ENCODE data around the gene ZNF445. TPM values are rescaled to one million over a fixed set of nuclear protein-coding genes. Genes with fewer than 3 reads are reported as not detected.
"Not testable (repeated sequence)": the region's sequence is repeated elsewhere in the genome, so short reads cannot be mapped to it uniquely, and the experiment has no call there.

The ZNF445 gene
- total RNA-seq, 1 donor from 2014 or later = 54.1 TPM

DNA sequence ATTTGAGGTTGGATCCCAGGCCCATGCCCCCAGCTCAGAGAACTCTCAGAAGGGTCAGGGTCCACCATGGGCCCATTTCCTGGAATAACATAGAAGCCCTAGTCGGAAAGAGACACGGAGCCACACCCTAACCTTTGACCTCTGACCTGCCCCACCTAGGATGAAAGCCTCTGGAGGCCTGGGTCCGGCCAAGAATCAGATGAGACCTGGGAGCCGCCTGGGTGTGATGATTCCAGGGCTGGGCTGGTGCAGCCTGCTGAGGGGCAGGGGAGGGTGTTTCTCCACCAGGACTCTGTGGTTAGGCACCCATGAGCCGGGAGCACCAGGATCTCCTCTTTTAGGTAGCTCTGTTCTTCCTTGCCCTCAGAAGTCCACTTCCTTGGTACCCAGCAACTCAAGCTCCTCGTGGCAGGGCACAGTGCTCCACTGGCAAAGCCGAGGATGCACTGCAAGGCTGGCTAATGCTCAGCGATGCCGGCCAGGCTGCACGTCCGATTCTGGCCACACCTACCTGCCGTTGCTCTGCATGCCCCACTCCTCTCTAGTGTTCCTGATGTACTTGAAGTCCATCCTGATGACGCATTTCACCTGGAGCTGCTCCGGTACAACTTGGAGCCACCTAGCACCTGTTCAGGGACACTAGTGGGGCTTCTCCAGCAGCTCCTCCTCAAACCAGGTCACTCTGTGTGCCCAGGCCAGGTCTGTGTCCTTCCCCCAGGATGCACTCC is 57.4 kb downstream of the ZNF445 start:
- no peaks in the 10 kb centered on the region for H3K27me3 Mint-ChIP-seq (ENCODE audit: low read depth)
- TF ChIP-seq, protein P1, sequence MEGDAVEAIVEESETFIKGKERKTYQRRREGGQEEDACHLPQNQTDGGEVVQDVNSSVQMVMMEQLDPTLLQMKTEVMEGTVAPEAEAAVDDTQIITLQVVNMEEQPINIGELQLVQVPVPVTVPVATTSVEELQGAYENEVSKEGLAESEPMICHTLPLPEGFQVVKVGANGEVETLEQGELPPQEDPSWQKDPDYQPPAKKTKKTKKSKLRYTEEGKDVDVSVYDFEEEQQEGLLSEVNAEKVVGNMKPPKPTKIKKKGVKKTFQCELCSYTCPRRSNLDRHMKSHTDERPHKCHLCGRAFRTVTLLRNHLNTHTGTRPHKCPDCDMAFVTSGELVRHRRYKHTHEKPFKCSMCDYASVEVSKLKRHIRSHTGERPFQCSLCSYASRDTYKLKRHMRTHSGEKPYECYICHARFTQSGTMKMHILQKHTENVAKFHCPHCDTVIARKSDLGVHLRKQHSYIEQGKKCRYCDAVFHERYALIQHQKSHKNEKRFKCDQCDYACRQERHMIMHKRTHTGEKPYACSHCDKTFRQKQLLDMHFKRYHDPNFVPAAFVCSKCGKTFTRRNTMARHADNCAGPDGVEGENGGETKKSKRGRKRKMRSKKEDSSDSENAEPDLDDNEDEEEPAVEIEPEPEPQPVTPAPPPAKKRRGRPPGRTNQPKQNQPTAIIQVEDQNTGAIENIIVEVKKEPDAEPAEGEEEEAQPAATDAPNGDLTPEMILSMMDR (IDR thresholded peaks at IDR 0.05; ENCODE audit: unreplicated experiment) = no peak
- H3K27ac Mint-ChIP-seq = no peak overlapping the region
- no peaks in the 10 kb centered on the region for H3K36me3 Mint-ChIP-seq
- H3K4me3 Mint-ChIP-seq = no peak overlapping the region
- DNase-seq (ENCODE audit: low spot score in 2 of 2, unreplicated experiment in 2 of 2) = peak in 1 of 2 experiments; percentile 34
- H3K4me1 Mint-ChIP-seq = no peaks in the 10 kb centered on the region
- no peaks in the 10 kb centered on the region for H3K9me3 Mint-ChIP-seq

DNA sequence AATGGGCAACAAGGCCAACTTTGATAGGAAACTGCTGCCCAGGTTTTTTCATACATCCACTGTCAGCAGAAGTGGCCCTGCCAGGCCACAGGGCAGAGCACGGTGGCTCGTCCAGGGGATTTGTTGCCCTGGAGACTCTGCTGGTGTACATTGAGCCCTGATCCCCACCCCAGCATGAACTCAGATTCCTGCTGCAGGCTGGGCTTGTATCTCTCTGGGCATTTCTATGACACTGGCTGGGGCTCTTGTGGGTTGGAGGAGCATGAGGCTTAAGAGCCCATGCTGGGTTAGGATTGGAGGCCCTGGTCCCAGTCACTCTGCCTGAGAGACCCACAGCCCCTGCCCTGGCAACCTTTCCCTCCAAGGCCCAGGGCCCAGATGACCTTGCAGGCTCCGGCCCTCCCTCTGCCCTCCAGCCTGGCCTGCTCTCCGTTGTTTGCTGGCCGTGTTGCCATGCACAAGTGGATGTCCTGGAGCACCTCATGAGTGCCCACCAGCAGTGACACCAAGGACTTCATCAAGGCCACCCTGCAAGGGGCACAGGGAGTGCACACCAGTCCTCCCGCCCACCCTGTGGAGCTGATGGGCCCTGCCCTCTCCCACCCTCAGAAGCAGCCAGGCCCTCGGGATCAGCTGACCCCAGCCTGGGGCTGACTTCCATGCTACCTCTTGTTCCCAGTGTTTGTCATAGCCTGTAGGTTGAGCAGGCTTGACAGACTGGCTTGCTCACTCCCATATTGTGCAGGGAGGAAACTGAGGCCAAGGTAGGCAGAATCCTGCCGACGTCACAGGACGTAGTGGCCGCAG is 58.2 kb downstream of the ZNF445 start:
- DNase-seq (ENCODE audit: low spot score in 2 of 2, unreplicated experiment in 2 of 2) = peak in 1 of 2 experiments; percentile 26
- Mint-ChIP-seq H3K27ac (no peak overlapping the region), H3K27me3 (ENCODE audit: low read depth) (no peaks in the 10 kb centered on the region), H3K4me1 (no peaks in the 10 kb centered on the region), H3K36me3 (no peaks in the 10 kb centered on the region), H3K4me3 (no peak overlapping the region), H3K9me3 (no peaks in the 10 kb centered on the region)
- TF ChIP-seq, protein P1 (IDR thresholded peaks at IDR 0.05; ENCODE audit: unreplicated experiment) = no peak

DNA sequence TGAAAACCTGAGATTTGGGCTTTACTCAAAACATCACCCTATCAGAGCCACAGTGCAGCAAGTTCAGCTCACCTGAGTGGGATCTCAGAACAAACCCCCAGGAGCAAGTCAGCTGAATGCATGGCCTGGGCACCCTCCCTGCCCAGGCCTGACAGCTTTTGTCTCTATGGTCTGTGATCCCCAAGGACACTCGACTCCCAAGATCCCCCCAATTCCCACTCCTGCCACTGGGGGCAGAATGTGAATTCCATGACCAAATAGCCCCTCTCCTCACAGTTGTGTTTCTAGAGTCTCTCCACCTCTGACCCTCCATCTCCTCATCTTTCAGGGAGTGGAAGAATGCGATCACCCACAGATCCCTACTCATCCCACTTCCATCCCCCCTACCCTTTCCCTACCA is 58.9 kb downstream of the ZNF445 start:
- Mint-ChIP-seq H3K9me3 (no peaks in the 10 kb centered on the region), H3K27ac (no peak overlapping the region), H3K4me3 (no peak overlapping the region), H3K4me1 (no peaks in the 10 kb centered on the region), H3K27me3 (ENCODE audit: low read depth) (no peaks in the 10 kb centered on the region), H3K36me3 (no peaks in the 10 kb centered on the region)
- TF ChIP-seq, protein P1 (IDR thresholded peaks at IDR 0.05; ENCODE audit: unreplicated experiment) = peak; percentile 35
- DNase-seq (ENCODE audit: low spot score in 2 of 2, unreplicated experiment in 2 of 2) = peak in 1 of 2 experiments; percentile 29

DNA sequence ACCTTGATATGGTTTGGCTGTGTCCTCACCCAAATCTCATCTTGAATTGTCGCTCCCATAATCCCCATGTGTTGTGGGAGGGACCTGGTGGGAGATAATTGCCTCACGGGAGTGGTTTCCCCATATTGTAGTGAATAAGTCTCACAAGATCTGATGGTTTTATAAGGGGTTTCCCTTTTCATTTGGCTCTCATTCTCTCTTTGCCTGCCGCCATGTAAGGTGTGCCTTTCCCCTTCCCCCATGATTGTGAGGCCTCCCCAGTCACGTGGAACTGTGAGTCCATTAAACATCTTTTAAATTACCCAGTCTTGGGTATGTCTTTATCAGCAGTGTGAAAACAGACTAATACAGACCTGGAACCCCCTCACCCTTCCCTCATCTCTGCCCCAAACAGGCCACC is 59.4 kb downstream of the ZNF445 start:
- H3K27ac Mint-ChIP-seq; DNase-seq (ENCODE audit: low spot score in 2 of 2, unreplicated experiment in 2 of 2); H3K4me1 Mint-ChIP-seq; H3K4me3 Mint-ChIP-seq; H3K9me3 Mint-ChIP-seq; H3K27me3 Mint-ChIP-seq (ENCODE audit: low read depth); H3K36me3 Mint-ChIP-seq: not testable (repeated sequence)

DNA sequence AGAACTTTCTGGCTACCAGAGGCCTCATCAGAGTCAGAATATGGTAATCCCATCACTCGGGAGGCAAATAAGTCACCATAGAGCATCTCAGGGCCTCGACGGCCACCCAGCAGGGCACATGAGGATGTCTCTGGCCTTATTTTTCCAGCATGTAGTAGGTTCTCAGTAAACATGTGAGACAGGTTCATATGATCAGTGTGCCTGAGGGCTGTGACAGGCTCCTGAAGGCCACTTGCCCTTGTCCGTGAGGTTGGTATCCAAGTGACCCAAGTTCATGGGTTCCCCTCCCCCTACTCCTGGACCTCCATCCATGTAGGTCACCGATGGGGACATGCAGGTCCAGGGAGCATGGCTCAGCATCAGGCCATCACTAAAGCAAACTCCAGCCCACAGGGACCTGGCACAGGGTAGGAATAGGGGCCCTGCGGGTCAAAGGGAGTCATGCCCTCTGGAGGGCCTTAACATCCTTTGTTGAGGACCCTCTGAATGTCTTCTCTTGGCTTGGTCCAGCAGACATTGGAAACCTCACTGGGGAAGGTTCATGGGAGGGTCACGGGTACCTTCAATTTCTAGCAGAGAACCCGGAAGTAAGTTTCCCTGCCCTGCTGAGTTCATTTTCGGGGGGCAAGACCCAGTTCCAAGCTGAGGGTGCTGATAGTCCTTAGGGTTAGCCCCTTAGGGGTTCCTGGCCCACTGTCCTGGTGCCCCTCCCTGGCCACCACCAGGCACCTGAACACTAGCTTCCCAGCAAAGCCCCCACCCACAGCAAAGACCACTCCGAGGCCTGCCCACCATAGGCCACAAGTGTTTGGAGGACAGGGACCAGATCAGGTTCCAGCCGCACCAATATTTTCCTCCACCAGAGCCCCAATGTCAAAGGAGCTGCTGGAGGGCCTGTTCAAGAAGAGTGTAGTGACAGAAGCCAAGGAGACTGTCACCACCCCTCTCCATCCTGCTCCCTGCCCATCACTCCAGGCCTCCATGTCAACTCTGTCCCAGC is 61.1 kb downstream of the ZNF445 start:
- Mint-ChIP-seq H3K4me3 (no peak overlapping the region), H3K4me1 (no peaks in the 10 kb centered on the region), H3K27me3 (ENCODE audit: low read depth) (no peaks in the 10 kb centered on the region), H3K9me3 (no peaks in the 10 kb centered on the region), H3K27ac (no peak overlapping the region), H3K36me3 (no peaks in the 10 kb centered on the region)
- peak in 1 of 2 experiments; percentile 31 for DNase-seq (ENCODE audit: low spot score in 2 of 2, unreplicated experiment in 2 of 2)
- TF ChIP-seq, protein P1 (IDR thresholded peaks at IDR 0.05; ENCODE audit: unreplicated experiment) = no peak
